HCEC 1CT (cell line): ENCODE measurements around the gene RBM28.
A peak's percentile ranks its signal among the peaks of the same experiment; 100 is the strongest.
"Not testable (repeated sequence)": the region's sequence is repeated elsewhere in the genome, so short reads cannot be mapped to it uniquely, and the experiment has no call there.

Source experiments
- DNase-seq: peaks from one replicate; pipeline ENCODE4 v3.0.0-alpha.2; 2017

RBM28 gene

DNA sequence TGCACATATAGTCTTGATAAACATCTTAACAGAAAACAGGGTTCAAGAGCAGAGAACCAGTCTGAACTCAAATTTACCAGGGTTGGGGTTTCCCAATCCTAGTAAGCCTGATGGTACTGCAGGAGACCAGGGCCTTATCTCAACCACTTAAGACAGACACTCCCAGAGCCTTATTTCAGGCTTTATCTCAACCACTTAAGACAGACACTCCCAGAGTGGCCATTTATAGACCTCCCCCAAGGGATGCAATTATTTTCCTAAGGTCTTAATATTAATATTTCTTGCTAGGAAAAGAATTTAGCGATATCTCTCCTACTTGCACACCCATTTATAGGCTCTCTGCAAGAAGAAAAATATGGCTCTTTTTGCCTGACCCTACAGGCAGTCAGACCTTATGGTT lies 63.3 kb downstream of the RBM28 start:
- DNase-seq, result not testable (repeated sequence)

GRCh38 chr7:128279124-128279713 lies 64.5 kb downstream of the RBM28 start:
- DNase-seq, result no peak

DNA sequence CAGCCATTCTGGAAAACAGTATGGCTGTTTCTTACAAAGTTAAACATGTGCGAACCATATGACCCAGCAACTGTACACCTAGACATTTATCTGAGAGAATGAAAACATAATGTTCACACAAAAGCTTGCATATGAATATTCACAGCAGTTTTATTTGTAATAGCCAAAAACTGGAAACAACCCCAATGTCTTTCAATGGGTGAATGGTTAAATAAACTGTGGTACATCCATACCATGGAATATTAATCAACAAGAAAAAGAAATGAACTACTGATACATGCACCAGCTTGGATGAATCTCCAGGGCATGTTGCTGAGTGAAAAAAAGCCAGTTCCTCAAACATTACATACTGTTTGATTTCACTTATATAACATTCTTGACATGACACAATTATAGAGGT lies 65.3 kb downstream of the RBM28 start:
- DNase-seq, result no peak

DNA sequence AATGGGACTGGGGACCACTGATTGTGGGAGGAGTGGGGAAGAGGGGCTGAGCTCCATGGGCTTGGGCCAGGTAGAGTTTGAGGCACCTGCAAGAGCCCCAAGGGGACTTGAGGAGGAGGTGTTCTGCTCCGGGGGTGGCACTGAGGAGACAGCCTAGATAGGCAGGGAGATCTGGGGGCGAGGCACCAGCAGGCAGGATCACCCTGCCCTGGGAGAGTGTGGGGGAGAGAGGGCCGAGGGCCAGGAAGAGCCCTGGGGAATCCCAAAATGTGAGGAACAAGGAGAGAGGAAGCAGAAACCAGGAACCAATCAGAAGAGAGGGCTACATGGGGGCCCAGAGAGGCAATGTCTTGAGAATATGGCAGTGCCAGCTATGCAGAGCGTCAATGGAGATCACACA lies 68.0 kb downstream of the RBM28 start:
- no peak for DNase-seq

DNA sequence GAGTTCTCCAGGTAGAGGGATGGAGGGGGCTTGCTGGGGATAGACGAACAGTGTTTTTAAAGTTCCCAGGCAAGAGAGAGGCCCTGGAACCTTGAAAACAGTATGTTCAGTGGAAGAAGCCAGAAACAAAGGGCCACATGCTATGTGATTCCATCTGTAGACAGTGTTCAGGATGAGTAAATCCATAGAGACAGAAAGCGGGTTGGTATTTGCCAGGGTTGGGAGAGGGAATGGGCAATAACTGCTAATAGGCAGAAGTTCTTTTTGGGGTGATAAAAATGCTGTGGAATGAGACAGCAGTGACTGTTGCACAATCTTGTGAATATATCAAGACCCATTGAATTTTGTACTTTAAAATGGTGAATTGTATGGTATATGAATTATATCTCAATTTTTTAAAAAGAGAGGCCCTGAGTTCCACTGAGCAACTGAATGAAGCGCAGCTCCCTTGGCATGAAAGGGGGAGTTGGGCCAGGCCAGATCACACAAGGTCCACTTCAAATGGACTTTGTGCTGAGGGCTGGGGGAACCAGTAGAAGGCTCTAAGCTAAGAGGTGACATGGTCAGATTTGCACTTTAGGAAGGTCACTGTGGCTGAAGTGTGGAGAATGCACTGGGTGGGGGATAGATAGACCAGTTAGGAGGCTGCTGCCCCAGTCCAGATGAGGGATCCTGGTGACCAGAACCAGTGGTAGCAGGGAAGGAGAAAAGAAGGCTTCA lies 68.7 kb downstream of the RBM28 start:
- DNase-seq, result no peak

DNA sequence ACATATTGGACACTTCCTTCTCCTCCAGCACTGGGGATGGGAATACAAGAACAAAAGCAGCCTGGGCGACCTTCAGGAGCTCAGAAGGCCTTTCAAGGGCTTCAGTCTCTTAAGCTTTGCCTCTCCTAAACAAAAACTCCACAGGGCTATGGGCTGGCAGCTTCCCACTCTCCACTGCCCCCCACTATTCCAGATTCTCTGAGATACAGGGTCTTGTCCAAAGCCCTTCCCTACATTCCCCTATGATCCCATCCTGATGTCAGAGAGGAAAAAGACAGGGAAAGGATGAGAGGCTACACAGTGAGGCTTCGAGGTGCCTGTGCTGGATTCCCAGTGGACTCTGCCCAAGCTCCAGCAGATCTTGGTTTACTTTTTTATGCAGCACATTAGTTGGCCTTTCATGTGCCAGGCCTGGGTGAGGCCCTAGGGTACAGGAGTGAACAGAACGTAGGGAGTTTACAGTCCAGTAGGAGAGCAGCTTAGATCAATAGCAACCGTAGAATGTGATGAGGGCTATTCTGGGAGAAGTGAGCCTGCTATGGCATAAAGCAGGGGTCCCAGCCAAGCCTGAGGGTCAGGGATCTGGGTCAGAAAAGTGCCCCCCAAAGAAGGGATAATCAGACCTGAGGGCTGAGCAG lies 69.3 kb downstream of the RBM28 start:
- no peak for DNase-seq

GRCh38 chr7:128271942-128272481 lies 71.7 kb downstream of the RBM28 start:
- DNase-seq, result no peak

- DNase-seq, result no peak
Measured at GRCh38 chr7:128271471-128271941, 72.2 kb downstream of the RBM28 start.

DNA sequence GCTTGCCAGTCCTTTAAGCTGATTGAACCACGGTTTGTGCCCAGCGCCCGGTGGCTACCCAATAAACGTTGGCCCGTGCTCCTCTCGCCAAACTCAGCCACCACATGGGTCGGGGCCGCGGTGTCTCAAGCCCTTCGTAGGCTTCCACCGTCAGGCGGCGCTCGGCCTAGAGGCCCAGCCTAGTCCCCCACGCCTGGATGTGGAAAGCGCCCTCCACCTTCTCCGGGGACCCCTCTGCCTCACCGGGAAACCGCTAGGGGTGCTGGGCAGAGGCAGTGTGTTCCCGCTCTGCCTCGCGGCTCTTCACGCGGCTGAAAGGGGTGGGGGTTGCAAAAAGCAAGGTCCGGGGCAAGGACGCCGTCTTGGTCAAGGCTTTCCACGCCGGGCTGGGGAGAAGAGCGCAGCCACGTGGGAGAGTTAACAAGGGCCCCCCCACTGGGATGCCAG lies 72.9 kb downstream of the RBM28 start:
- no peak for DNase-seq

DNA sequence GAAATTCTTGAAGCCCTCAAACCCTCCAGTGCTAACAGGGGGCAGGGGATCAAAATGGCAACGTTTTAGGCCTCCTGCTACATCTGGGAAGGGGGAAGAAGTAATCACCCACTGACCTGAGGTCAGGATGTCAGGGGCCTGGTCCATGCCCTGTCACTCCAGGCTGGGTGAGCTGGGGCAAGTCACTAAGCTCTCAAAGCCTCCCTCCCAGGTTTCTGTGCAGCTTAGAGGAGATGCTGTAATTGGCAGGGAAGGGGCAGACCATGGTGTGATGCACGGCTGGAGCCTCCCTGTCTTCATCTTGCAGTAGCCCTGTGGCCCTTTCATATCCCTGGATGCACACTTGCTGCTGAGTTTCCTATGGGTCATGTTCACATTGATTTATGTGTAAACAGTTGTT lies 75.5 kb downstream of the RBM28 start:
- no peak for DNase-seq

GRCh38 chr7:128267595-128267924 lies 76.1 kb downstream of the RBM28 start:
- no peak for DNase-seq

DNA sequence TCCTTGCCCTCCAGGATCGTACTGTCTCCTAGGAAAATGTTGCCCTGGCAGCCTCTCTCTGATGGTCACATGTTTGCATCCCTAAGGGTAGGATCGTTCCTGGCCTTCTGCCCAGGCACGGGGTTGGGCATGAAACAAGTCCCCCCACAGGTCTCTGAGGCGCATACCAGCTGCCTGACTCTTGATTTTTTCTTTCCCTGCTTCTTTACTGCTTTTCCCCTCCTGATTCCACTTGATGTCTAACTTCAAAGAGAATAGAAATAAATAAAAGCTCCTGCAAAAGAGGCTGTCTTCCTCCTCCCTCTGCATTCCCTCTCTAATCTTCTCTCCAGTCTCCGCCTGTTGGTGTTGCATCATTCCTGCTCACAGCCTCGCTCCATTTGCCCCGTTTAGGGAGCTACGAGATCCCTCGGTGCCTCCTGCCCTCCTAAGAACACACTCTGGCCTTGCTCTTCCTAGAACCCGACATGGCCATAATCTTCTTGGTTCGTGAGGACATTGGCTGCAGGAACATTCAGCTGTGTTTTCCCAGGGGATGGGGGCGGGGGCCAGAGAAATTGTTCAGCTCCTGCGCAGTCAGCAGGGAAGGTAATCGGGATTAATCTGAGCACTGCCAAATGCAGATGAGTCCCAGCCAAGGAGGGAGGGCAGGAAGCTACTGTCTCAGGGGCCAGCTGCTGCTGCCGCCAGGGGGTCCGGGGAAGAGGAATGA lies 76.7 kb downstream of the RBM28 start:
- peak; percentile 51 for DNase-seq

DNA sequence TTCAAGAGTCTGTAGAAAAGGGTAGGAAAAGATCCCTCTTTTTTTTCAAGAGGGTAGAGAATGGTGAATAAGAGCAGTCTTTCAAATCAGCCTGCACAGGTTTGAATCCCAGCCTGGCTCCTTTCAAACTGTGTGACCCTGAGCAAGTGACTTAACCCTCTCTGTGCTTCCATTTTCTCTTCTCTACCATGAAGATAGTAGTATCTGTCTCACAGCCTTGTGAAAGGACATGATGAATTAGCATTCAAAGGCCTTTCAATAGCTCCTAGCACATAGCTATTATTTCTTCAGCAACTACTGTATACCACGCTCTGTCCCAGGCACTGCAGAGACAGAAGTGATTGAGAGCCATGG lies 77.2 kb downstream of the RBM28 start:
- no peak for DNase-seq

- no peak for DNase-seq
Measured at GRCh38 chr7:128265906-128266300, 77.8 kb downstream of the RBM28 start.

- no peak for DNase-seq
Measured at GRCh38 chr7:128265156-128265905, 78.4 kb downstream of the RBM28 start.

DNA sequence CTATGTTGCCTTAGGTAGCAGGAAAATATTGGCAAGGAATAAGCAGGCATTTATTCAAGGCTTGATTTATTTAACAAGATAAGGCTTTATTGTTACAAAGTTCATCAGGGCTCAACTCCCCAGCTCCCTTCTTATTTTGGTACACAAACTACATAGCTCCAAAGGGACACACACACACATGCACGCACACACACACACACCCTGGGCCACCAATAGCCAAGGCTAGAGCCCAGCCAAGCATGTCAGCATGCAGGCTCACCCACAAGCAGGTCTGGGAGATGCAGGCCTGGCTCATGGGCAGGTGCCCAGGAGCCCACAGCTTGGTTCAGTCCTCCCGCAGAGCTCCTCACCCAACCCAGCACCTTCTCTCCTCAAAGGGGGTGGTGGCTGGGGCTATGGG lies 79.2 kb downstream of the RBM28 start:
- no peak for DNase-seq

GRCh38 chr7:128263420-128263819 lies 80.3 kb downstream of the RBM28 start:
- no peak for DNase-seq

DNA sequence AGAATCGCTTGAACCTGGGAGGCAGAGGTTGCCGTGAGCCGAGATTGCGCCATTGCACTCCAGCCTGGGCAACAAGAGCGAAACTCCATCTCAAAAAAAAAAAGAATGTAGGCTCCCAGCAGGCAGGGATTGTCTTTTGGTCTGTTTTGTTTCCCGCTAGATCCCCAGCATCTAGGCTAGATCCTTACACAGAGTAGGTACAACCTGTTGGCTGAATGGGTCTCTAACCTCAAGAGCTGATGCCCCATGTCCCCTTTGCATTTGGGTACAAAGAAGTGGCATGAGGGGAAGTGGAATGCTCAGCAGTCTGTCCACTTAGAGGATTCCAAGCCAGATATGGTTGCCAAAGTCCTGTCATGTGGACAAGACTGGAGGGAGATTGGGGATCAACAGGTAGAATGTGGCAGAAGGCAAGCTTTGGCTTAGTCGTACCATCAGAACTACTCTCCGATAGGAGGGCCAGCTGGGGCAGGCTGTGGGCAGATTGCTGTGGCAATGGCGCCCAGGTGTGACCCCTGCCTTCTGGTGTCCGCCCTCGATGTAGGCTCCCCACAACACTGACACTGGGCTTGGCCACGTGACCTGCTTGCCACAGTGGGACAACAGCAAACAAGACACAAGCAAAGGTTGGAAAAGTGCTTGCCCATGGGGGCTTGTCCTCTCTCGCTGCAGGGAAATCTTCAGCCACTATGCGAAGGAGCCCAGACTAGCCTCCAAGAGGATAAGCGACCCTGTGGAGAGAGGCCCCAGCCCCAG lies 81.3 kb downstream of the RBM28 start:
- DNase-seq, result no peak

- DNase-seq, result no peak
Measured at GRCh38 chr7:128260069-128260795, 83.5 kb downstream of the RBM28 start.

- peak; percentile 66 for DNase-seq
Measured at GRCh38 chr7:128259131-128260061, 84.3 kb downstream of the RBM28 start.
